CD4-positive, CD25-positive, alpha-beta regulatory T cell (primary cell): ENCODE measurements around the gene PRPSAP2. TPM values are rescaled to one million over a fixed set of nuclear protein-coding genes. Genes with fewer than 3 reads are reported as not detected.
"Not testable (repeated sequence)": the region's sequence is repeated elsewhere in the genome, so short reads cannot be mapped to it uniquely, and the experiment has no call there.

Experiments
- ATAC-seq, 2 donors: fragments of 150-1000 bp; cut with Tn5 transposase; one replicate each; pipeline ENCODE4 v1.10.0; 2021; ENCODE audit warnings: low read depth in 2 of 2, moderate number of reproducible peaks in 2 of 2, moderate library complexity in 1 of 2
- DNase-seq, 3 donors: peaks; one replicate each; pipeline versions ENCODE4 v3.0.0 to v3.0.0-alpha.2; 2012 to 2022; ENCODE audit warnings: mixed read lengths in 1 of 3
- H3K27ac ChIP-seq: one replicate; pipeline ENCODE4 v1.7.0; 2013; ENCODE audit warnings: mild to moderate bottlenecking, low read length; ENCODE audit not compliant: insufficient read depth, poor library complexity, severe bottlenecking
- H3K27me3 ChIP-seq: one replicate; pipeline ENCODE4 v1.7.0; 2013; ENCODE audit warnings: low read length; ENCODE audit not compliant: control insufficient read depth, insufficient read depth
- H3K36me3 ChIP-seq: one replicate; pipeline ENCODE4 v1.7.0; 2013; ENCODE audit warnings: mild to moderate bottlenecking, low read length, moderate library complexity; ENCODE audit not compliant: control insufficient read depth, insufficient read depth
- H3K4me1 ChIP-seq: 2 replicates; pipeline ENCODE4 v1.7.0; 2013; ENCODE audit warnings: mild to moderate bottlenecking, low read length; ENCODE audit not compliant: insufficient read depth, control insufficient read depth, poor library complexity, severe bottlenecking
- H3K4me3 ChIP-seq: one replicate; pipeline ENCODE4 v1.7.0; 2013; ENCODE audit warnings: low read depth, mild to moderate bottlenecking, low read length, moderate library complexity
- H3K9me3 ChIP-seq, 2 experiments: 1 replicate in 1 of 2; 2 replicates in 1 of 2; pipeline ENCODE4 v1.7.0; 2013; ENCODE audit warnings: low read length in 2 of 2, mild to moderate bottlenecking in 1 of 2, moderate library complexity in 1 of 2; ENCODE audit not compliant: control insufficient read depth in 2 of 2
- H3K27ac Mint-ChIP-seq, 3 donors: one replicate each; pipeline ENCODE4 v1.8.0; 2020 to 2022; ENCODE audit warnings: mild to moderate bottlenecking in 3 of 3, mixed read lengths in 3 of 3, moderate library complexity in 2 of 3
- H3K27me3 Mint-ChIP-seq: one replicate; pipeline ENCODE4 v1.8.0; 2022; ENCODE audit warnings: mild to moderate bottlenecking, mixed read lengths
- H3K36me3 Mint-ChIP-seq: one replicate; pipeline ENCODE4 v1.8.0; 2020; ENCODE audit warnings: mixed read lengths
- H3K4me1 Mint-ChIP-seq, 4 donors: one replicate each; pipeline ENCODE4 v1.8.0; 2020 to 2022; ENCODE audit warnings: mixed read lengths in 4 of 4, mild to moderate bottlenecking in 1 of 4
- H3K4me3 Mint-ChIP-seq, 4 donors: one replicate each; pipeline ENCODE4 v1.8.0; 2020 to 2022; ENCODE audit warnings: mild to moderate bottlenecking in 4 of 4, mixed read lengths in 4 of 4, moderate library complexity in 3 of 4
- H3K9me3 Mint-ChIP-seq, 7 donors: one replicate each; pipeline ENCODE4 v1.8.0; 2020 to 2022; ENCODE audit warnings: mixed read lengths in 7 of 7, mild to moderate bottlenecking in 3 of 7, moderate library complexity in 2 of 7
- polyA plus RNA-seq, 4 donors: library from polyadenylated mRNA; unstranded; fragments of 300-500 nt; fragmentation: Illumina TruSeq; gene quantifications; one replicate each; pipeline ENCODE4 v1.2.3, GENCODE V29; 2021
- total RNA-seq: library from RNA; stranded (reverse); gene quantifications from one replicate; pipeline ENCODE4 v1.2.3, GENCODE V29; 2022

Gene PRPSAP2
- total and polyA plus RNA-seq, 5 donors from 2014 or later, result 41.5 to 59.5 (median 45.8) TPM

DNA sequence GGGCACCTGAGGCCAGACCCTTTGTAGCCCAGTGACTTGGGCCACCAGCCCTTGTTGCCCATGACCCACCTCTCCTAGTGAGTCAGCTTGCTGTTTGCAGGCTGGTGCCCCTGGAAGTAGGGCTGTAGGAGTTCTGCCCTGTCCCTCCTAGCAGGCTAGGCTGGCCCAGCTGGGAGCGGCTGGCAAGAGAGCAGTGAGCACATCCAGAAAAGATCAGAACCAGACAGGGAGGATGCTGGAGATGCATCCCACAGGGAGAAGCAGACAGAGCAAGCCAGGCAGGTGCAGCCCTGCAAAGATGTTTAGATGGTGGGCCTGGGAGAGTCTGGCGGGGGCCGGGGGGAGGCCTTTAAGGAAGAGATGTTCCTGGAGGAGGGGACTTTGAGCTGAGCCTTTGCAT, 96.4 kb downstream of the PRPSAP2 start:
- H3K36me3 ChIP-seq, result no peaks in the 10 kb centered on the region
- H3K27ac ChIP-seq, result no peak overlapping the region
- Mint-ChIP-seq H3K27me3 (peaks cover 4% of the 10 kb centered on the region), H3K27ac (peak overlapping the region; percentile 56 to 91 (median 78)), H3K4me1 (peaks cover 14 to 60% (median 19%) of the 10 kb centered on the region in 4 donors), H3K4me3 (peak overlapping the region; percentile 12 to 58 (median 42)), H3K36me3 (no peaks in the 10 kb centered on the region), H3K9me3 (no peaks in the 10 kb centered on the region)
- no peak for ATAC-seq
- DNase-seq, result no peak
- H3K4me3 ChIP-seq, result no peak overlapping the region
- no peaks in the 10 kb centered on the region for H3K9me3 ChIP-seq
- H3K4me1 ChIP-seq, result peaks cover 24% of the 10 kb centered on the region
- no peaks in the 10 kb centered on the region for H3K27me3 ChIP-seq

DNA sequence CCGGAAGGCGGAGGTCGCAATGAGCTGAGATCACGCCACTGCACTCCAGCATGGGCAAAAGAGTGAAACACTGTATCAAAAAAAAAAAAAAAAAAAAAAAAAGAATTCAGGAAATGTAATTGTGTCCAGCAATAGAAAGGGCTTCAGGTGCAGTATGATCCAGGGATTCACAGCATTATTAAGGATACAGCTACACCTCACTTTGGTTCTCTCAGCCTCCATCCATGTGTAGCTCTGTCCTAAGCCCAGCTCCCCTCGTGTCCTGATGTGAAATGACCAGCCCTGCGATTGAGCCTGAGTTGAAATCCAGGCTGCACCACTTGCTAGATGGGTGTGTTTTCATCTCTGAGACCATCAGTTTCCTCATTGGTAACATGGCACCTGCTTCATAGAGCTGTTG, 97.1 kb downstream of the PRPSAP2 start:
- H3K27ac ChIP-seq, result no peak overlapping the region
- Mint-ChIP-seq H3K4me1 (peaks cover 11 to 62% (median 19%) of the 10 kb centered on the region in 4 donors), H3K36me3 (no peaks in the 10 kb centered on the region), H3K27ac (peak overlapping the region in 2 of 3 donors; percentile 93), H3K27me3 (peaks cover 2% of the 10 kb centered on the region), H3K4me3 (peak overlapping the region; percentile 34 to 86 (median 70)), H3K9me3 (no peaks in the 10 kb centered on the region)
- no peaks in the 10 kb centered on the region for H3K9me3 ChIP-seq
- DNase-seq (no peak), ATAC-seq (no peak)
- H3K4me1 ChIP-seq, result peaks cover 24% of the 10 kb centered on the region
- H3K27me3 ChIP-seq, result no peaks in the 10 kb centered on the region
- peak overlapping the region; percentile 70 for H3K4me3 ChIP-seq
- no peaks in the 10 kb centered on the region for H3K36me3 ChIP-seq

DNA sequence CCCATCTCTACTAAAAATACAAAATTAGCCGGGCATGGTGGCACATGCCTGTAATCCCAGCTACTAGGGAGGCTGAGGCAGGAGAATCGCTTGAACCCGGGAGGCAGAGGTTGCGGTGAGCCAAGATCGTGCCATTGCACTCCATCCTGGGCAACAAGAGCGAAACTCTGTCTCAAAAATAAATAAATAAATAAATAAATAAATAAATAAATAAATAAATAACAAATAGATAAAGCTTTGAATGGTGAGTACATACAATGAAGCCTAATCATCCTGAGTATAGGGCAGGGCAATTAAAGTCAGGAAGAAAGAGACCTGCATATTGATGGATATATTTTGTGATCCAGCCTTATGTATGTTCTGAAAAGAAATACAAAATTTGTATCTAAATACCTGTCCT, 98.1 kb downstream of the PRPSAP2 start:
- H3K27me3 ChIP-seq, H3K9me3 ChIP-seq, DNase-seq, H3K27ac ChIP-seq, H3K36me3 ChIP-seq, H3K4me3 ChIP-seq, H3K27me3 Mint-ChIP-seq, H3K36me3 Mint-ChIP-seq, H3K9me3 Mint-ChIP-seq, ATAC-seq: not testable (repeated sequence)
- peaks cover 11 to 67% (median 24%) of the 10 kb centered on the region in 4 donors for H3K4me1 Mint-ChIP-seq
- peak overlapping the region in 2 of 3 donors; percentile 54 to 93 for H3K27ac Mint-ChIP-seq
- H3K4me1 ChIP-seq, result peaks cover 30% of the 10 kb centered on the region
- peak overlapping the region in 3 of 4 donors; percentile 62 to 86 (median 77) for H3K4me3 Mint-ChIP-seq

DNA sequence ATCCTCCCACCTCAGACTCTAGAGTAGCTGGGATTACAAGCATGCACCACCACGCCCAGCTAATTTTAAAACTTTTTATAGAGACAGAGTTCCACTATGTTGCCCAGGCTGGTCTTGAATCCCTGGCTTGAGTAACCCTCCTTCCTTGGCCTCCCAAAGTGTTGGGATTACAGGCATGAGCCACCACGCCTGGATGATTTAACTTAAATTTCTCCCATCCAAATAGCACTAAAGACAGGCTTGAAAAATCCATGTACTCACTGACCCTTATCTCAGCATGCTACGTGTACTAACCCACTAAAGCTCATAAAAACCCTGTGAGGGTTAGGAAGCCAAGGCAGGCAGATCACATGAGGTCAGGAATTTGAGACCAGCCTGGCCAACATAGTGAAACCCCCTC, 98.7 kb downstream of the PRPSAP2 start:
- Mint-ChIP-seq H3K9me3 (no peaks in the 10 kb centered on the region), H3K27me3 (no peaks in the 10 kb centered on the region), H3K4me3 (no peak overlapping the region), H3K36me3 (no peaks in the 10 kb centered on the region), H3K4me1 (peaks cover 11 to 67% (median 24%) of the 10 kb centered on the region in 4 donors), H3K27ac (peak overlapping the region in 1 of 3 donors; percentile 69)
- Histone ChIP-seq H3K9me3 (no peaks in the 10 kb centered on the region), H3K4me3 (no peak overlapping the region), H3K27ac (no peak overlapping the region), H3K36me3 (no peaks in the 10 kb centered on the region), H3K4me1 (peaks cover 33% of the 10 kb centered on the region), H3K27me3 (no peaks in the 10 kb centered on the region)
- DNase-seq (no peak), ATAC-seq (no peak)

DNA sequence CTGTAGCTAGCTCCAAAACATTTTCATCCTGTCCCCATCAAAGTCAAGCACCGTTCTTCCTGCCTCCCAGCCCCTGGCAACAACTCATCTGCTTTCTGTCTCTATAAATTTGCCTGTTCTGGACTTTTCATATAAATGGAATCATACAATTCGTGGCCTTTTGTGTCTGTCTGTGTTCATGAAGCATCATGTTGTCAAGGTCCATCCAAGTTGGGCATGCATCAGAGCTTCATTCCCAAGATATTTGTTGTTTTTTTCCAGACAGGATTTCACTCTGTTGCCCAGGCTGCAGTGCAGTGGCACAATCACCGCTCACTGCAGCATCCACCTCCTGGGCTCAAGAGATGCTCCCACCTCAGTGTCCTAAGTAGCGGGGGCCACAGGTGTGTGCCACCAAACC, 99.9 kb downstream of the PRPSAP2 start:
- no peaks in the 10 kb centered on the region for H3K27me3 Mint-ChIP-seq
- H3K4me3 Mint-ChIP-seq, result peak overlapping the region in 1 of 4 donors; percentile 6
- H3K9me3 Mint-ChIP-seq, result no peaks in the 10 kb centered on the region
- H3K4me3 ChIP-seq, result no peak overlapping the region
- H3K4me1 ChIP-seq, result peaks cover 33% of the 10 kb centered on the region
- no peak overlapping the region for H3K27ac ChIP-seq
- H3K36me3 Mint-ChIP-seq, result no peaks in the 10 kb centered on the region
- ATAC-seq, result no peak
- H3K36me3 ChIP-seq, result no peaks in the 10 kb centered on the region
- H3K4me1 Mint-ChIP-seq, result peaks cover 11 to 66% (median 24%) of the 10 kb centered on the region in 4 donors
- H3K9me3 ChIP-seq, result no peaks in the 10 kb centered on the region
- no peaks in the 10 kb centered on the region for H3K27me3 ChIP-seq
- no peak for DNase-seq
- H3K27ac Mint-ChIP-seq, result peak overlapping the region in 1 of 3 donors; percentile 78

DNA sequence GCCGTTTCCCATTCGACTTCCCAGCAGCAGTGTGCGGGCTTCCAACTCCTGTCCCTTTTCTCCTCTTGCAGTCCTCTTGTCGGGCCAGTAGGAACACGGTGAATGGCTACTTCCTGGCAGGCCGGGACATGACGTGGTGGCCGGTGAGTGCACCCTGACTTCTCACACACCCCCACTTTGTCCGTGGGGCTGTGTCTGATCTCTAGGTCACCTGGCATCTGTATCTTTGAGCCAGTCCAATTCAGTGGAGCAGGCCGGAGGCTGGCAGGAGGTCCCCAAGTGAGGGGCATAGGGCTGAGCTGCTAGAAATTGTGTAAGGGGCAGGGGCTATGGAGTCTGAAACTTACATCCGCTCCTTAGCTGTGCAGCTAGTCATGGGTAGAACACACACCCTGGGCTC, 100.7 kb downstream of the PRPSAP2 start:
- Histone ChIP-seq H3K36me3 (no peaks in the 10 kb centered on the region), H3K9me3 (no peaks in the 10 kb centered on the region), H3K4me1 (peaks cover 33% of the 10 kb centered on the region), H3K27me3 (no peaks in the 10 kb centered on the region), H3K4me3 (no peak overlapping the region), H3K27ac (no peak overlapping the region)
- DNase-seq (no peak), ATAC-seq (no peak)
- Mint-ChIP-seq H3K27ac (peak overlapping the region in 2 of 3 donors; percentile 23 to 78), H3K9me3 (no peaks in the 10 kb centered on the region), H3K27me3 (no peaks in the 10 kb centered on the region), H3K36me3 (no peaks in the 10 kb centered on the region), H3K4me1 (peaks cover 11 to 61% (median 24%) of the 10 kb centered on the region in 4 donors), H3K4me3 (no peak overlapping the region)

DNA sequence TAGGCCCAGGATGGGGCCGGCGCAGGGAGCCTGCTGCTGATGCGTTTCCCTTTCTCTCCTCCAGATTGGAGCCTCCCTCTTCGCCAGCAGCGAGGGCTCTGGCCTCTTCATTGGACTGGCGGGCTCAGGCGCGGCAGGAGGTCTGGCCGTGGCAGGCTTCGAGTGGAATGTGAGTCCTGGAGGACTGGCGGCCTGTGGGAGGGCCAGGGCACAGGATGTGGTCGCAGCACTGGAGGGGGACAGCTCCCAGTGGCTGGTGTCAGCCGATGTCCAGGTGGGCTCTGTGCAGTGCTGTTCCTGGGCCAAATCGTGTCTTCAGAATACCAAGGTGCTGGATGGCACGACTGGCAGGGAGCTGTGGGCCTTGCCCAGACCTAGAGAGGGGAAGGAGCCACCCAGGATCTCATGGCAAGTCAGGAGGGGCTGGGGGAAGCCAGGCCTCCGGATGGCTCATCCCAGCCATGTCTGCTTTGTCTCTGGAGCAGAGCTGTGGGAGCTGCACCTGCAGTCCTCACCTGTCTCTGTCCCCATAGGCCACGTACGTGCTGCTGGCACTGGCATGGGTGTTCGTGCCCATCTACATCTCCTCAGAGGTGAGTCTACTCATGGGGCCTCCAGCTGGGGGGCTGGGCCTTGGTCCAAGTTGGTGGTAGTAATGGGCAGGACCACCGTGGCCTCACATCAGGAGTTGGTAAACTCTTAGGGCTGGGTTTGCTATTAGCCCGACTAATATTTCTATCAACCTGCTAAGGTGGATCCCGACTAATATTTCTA, 101.3 kb downstream of the PRPSAP2 start:
- Mint-ChIP-seq H3K9me3 (no peaks in the 10 kb centered on the region), H3K36me3 (no peaks in the 10 kb centered on the region), H3K4me1 (peaks cover 11 to 55% (median 21%) of the 10 kb centered on the region in 4 donors), H3K4me3 (no peak overlapping the region), H3K27me3 (peaks cover 4% of the 10 kb centered on the region), H3K27ac (peak overlapping the region in 1 of 3 donors; percentile 5)
- no peak for ATAC-seq
- Histone ChIP-seq H3K4me3 (no peak overlapping the region), H3K27ac (no peak overlapping the region), H3K36me3 (no peaks in the 10 kb centered on the region), H3K4me1 (peaks cover 33% of the 10 kb centered on the region), H3K27me3 (no peaks in the 10 kb centered on the region), H3K9me3 (no peaks in the 10 kb centered on the region)
- DNase-seq, result no peak

DNA sequence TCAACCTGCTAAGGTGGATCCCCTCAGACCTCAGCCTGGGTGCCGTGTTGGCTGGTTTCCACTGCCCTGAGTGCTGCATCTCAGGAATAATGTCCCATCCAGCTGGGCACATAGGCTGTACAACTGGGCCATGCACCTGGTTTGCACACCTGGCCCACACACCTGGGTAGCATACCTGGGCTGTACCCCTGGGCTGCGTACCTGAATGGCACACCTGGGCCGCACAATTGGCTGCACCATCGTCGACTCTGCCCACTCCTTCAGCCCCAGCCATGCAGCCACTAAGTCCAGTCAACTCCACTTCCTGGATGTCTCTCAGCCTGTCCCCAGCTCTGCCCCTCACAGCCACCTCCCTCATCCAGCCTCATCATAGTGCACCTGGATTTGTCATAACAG, 101.9 kb downstream of the PRPSAP2 start:
- no peaks in the 10 kb centered on the region for H3K36me3 Mint-ChIP-seq
- no peak for DNase-seq

More for the DNA sequence above, 101.9 kb downstream of the PRPSAP2 start:
- Histone ChIP-seq H3K4me1 (peaks cover 27% of the 10 kb centered on the region), H3K36me3 (no peaks in the 10 kb centered on the region), H3K27ac (no peak overlapping the region), H3K9me3 (no peaks in the 10 kb centered on the region), H3K27me3 (no peaks in the 10 kb centered on the region), H3K4me3 (no peak overlapping the region)
- no peak for ATAC-seq
- Mint-ChIP-seq H3K9me3 (no peaks in the 10 kb centered on the region), H3K4me1 (peaks cover 11 to 49% (median 17%) of the 10 kb centered on the region in 4 donors), H3K27ac (peak overlapping the region in 1 of 3 donors; percentile 41), H3K4me3 (no peak overlapping the region), H3K27me3 (peaks cover 4% of the 10 kb centered on the region)
